ENCODE data around the gene MTTP.

DNA sequence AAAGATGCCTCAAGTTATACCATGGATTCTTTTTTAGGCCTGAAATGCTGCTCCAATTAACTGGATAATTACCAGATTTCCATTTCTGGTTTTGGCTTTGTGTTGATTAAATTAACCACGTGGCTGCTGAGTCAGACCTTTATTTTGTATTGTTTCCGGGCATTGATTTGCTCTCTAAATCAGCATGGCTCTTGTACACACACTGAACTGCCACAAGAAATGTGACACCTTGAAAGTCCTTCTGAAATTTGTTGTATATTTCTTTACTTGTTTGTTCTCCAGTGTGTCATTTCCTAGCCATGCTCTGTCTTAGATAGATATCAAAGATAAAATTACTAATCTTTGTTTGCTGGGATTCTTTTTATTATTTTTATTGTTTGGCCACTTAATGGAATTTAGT, 11.7 kb downstream of the MTTP start:
- no peak for TF ChIP-seq CTCF (IDR thresholded peaks at IDR 0.05)
- TF ChIP-seq POLR2A (IDR thresholded peaks at IDR 0.05) = no peak
